ENCODE data around the gene DENND1A.
"Not testable (repeated sequence)": the region's sequence is repeated elsewhere in the genome, so short reads cannot be mapped to it uniquely, and the experiment has no call there.

DENND1A gene

GRCh38 chr9:123929870-123930831 lies at the start of gene DENND1A:
Gene DENND1A, minus strand, starts transcription at chr9:123930126. Its CDS starts 221 bp downstream, at chr9:123929905.
- peak; percentile 56 for DNase-seq

- no peak for DNase-seq
Observed at GRCh38 chr9:123978981-123979380, 49.1 kb upstream of the DENND1A start.

- DNase-seq, result not testable (repeated sequence)
Observed at GRCh38 chr9:123976579-123976978, 46.7 kb upstream of the DENND1A start.

GRCh38 chr9:123975871-123976270 lies 45.9 kb upstream of the DENND1A start:
- DNase-seq, result no peak

- DNase-seq, result no peak
Observed at GRCh38 chr9:123974471-123974870, 44.5 kb upstream of the DENND1A start.

GRCh38 chr9:123973590-123974223 lies 43.8 kb upstream of the DENND1A start:
- DNase-seq, result no peak

- DNase-seq, result no peak
Observed at GRCh38 chr9:123972618-123973017, 42.7 kb upstream of the DENND1A start.

- no peak for DNase-seq
Observed at GRCh38 chr9:123967323-123967722, 37.4 kb upstream of the DENND1A start.

GRCh38 chr9:123965801-123966686 lies 36.1 kb upstream of the DENND1A start:
- DNase-seq, result no peak

- DNase-seq, result no peak
Observed at GRCh38 chr9:123964761-123965160, 34.8 kb upstream of the DENND1A start.

- no peak for DNase-seq
Observed at GRCh38 chr9:123960965-123961364, 31.0 kb upstream of the DENND1A start.

- no peak for DNase-seq
Observed at GRCh38 chr9:123960366-123960765, 30.4 kb upstream of the DENND1A start.

- no peak for DNase-seq
Observed at GRCh38 chr9:123959787-123960186, 29.9 kb upstream of the DENND1A start.

GRCh38 chr9:123957731-123958130 lies 27.8 kb upstream of the DENND1A start:
- no peak for DNase-seq

GRCh38 chr9:123957168-123957721 lies 27.3 kb upstream of the DENND1A start:
- no peak for DNase-seq

- DNase-seq, result no peak
Observed at GRCh38 chr9:123955637-123956036, 25.7 kb upstream of the DENND1A start.

GRCh38 chr9:123954518-123955280 lies 24.8 kb upstream of the DENND1A start:
- peak; percentile 30 for DNase-seq

GRCh38 chr9:123952641-123953495 lies 22.9 kb upstream of the DENND1A start:
- no peak for DNase-seq

GRCh38 chr9:123948286-123948685 lies 18.4 kb upstream of the DENND1A start:
- DNase-seq, result no peak

- DNase-seq, result no peak
Observed at GRCh38 chr9:123947326-123947725, 17.4 kb upstream of the DENND1A start.

Measured in NCI-H526 treated with DMSO at 0.1 percent for 48 hours (cell line).